HEK293 (cell line): ENCODE results near the gene PHTF1.

Source experiments
- CTCF ChIA-PET: fragments of 350-600 bp; formaldehyde crosslinking; extraction: SDS; loops from one replicate; lab custom pipeline; 2021; ENCODE audit warnings: antibody characterized with exemption; lab: Yijun Ruan, JAX
- POLR2A ChIA-PET: fragments of 300-600 bp; formaldehyde crosslinking; extraction: SDS; loops from one replicate; lab custom pipeline; 2020; ENCODE audit warnings: antibody characterized with exemption, inconsistent platforms; lab: Yijun Ruan, JAX
- H3K27ac ChIP-seq: fragments of 200-500 bp; sonication (Bioruptor generic); 2 replicates; pipeline ENCODE4 v1.5.1; 2014; ENCODE audit warnings: low read depth, low read length, control low read depth, inconsistent platforms; ENCODE audit errors: extremely low read depth
- H3K36me3 ChIP-seq, 2 experiments: fragments of 200-500 bp in 1 of 2; sonication (Bioruptor generic) in 1 of 2; 1 replicate in 1 of 2; 2 replicates in 1 of 2; pipeline ENCODE4 v1.5.1; 2014 to 2017; ENCODE audit warnings: inconsistent platforms in 2 of 2, low read length in 2 of 2; ENCODE audit not compliant: control insufficient read depth in 2 of 2, insufficient read depth in 1 of 2
- H3K4me1 ChIP-seq: fragments of 200-500 bp; sonication (Bioruptor generic); 2 replicates; pipeline ENCODE4 v1.5.1; 2014; ENCODE audit warnings: mild to moderate bottlenecking, low read length, inconsistent platforms; ENCODE audit not compliant: control insufficient read depth, insufficient read depth
- H3K4me3 ChIP-seq: 2 replicates; pipeline ENCODE4 v1.5.1; 2011; ENCODE audit warnings: low read depth, mild to moderate bottlenecking, control low read depth, low read length, moderate library complexity
- H3K9me3 ChIP-seq: fragments of 200-500 bp; sonication (Bioruptor generic); 2 replicates; pipeline ENCODE4 v1.5.1; 2014; ENCODE audit warnings: low read depth, low read length, inconsistent platforms; ENCODE audit not compliant: control insufficient read depth, insufficient read depth
- BCL11B ChIP-seq: fragments of 450-650 bp; formaldehyde crosslinking; IDR thresholded peaks from 2 replicates; pipeline ENCODE4 v1.5.1; 2016; ENCODE audit warnings: low read depth, missing biosample characterization, missing genetic modification characterization
- KLF8 ChIP-seq: fragments of 450-650 bp; formaldehyde crosslinking; IDR thresholded peaks from 2 replicates; pipeline ENCODE4 v1.5.1; 2016; ENCODE audit warnings: missing biosample characterization, missing genetic modification characterization
- PRDM6 ChIP-seq: fragments of 450-650 bp; formaldehyde crosslinking; IDR thresholded peaks from 2 replicates; pipeline ENCODE4 v1.5.1; 2017; ENCODE audit warnings: missing biosample characterization, missing genetic modification characterization
- ZNF112 ChIP-seq: fragments of 450-650 bp; formaldehyde crosslinking; IDR thresholded peaks from 2 replicates; pipeline ENCODE4 v1.5.0; 2017; ENCODE audit warnings: missing biosample characterization, missing genetic modification characterization
- ZNF2 ChIP-seq: fragments of 450-650 bp; formaldehyde crosslinking; IDR thresholded peaks from 2 replicates; pipeline ENCODE4 v1.5.1; 2016; ENCODE audit warnings: missing biosample characterization, missing genetic modification characterization
- ZNF362 ChIP-seq: fragments of 450-650 bp; formaldehyde crosslinking; IDR thresholded peaks from 2 replicates; pipeline ENCODE4 v1.5.1; 2016; ENCODE audit warnings: missing biosample characterization, missing genetic modification characterization
- ZNF366 ChIP-seq: fragments of 450-650 bp; formaldehyde crosslinking; conservative IDR thresholded peaks from 2 replicates; pipeline ENCODE4 v1.5.1; 2016; ENCODE audit warnings: missing biosample characterization, missing genetic modification characterization
- ZNF426 ChIP-seq: fragments of 450-650 bp; formaldehyde crosslinking; IDR thresholded peaks from 2 replicates; pipeline ENCODE4 v1.5.1; 2017; ENCODE audit warnings: missing biosample characterization, missing genetic modification characterization, mild to moderate bottlenecking, inconsistent platforms, moderate library complexity
- ZNF518A ChIP-seq: fragments of 450-650 bp; formaldehyde crosslinking; conservative IDR thresholded peaks from 2 replicates; pipeline ENCODE4 v1.5.1; 2016; ENCODE audit warnings: low read depth, missing biosample characterization, missing genetic modification characterization
- ZNF777 ChIP-seq: fragments of 450-650 bp; formaldehyde crosslinking; IDR thresholded peaks from 2 replicates; pipeline ENCODE4 v1.5.1; 2017; ENCODE audit warnings: missing biosample characterization, missing genetic modification characterization, borderline replicate concordance
- ZNF792 ChIP-seq: fragments of 450-650 bp; formaldehyde crosslinking; IDR thresholded peaks from 2 replicates; pipeline ENCODE4 v1.5.1; 2016; ENCODE audit warnings: missing biosample characterization, missing genetic modification characterization

Gene PHTF1

GRCh38 chr1:113783254-113784103 lies 24.2 kb upstream of the PHTF1 start:
- ChIA-PET CTCF (interaction anchor here (0.6 to 0.7 kb wide), 2 partner anchors 219 to 499 kb away, joined by 4 read pairs; no protein-coding TSS in a partner anchor), POLR2A (interaction anchor here (0.7 to 1.4 kb wide), 3 partner anchors 25 to 278 kb away, joined by 3 to 4 read pairs (median 3); partner anchors contain the start of gene RSBN1)
- Histone ChIP-seq H3K4me1 (peaks cover 2% of the 10 kb centered on the region), H3K4me3 (no peak overlapping the region), H3K36me3 (no peaks in the 10 kb centered on the region), H3K9me3 (no peaks in the 10 kb centered on the region), H3K27ac (no peak overlapping the region)
- TF ChIP-seq KLF8 = no peak
- TF ChIP-seq ZNF362 (tag by site-specific recombination) = peak; percentile 87
- TF ChIP-seq ZNF2 (tag by site-specific recombination) = no peak
- TF ChIP-seq ZNF426 (tag by site-specific recombination) = no peak
- no peak for TF ChIP-seq ZNF518A (tag by site-specific recombination)
- no peak for TF ChIP-seq BCL11B (tag by site-specific recombination)
- no peak for TF ChIP-seq ZNF112 (tag by site-specific recombination)
- no peak for TF ChIP-seq ZNF792

- Histone ChIP-seq H3K4me1 (peaks cover 2% of the 10 kb centered on the region), H3K36me3 (peaks cover 0 to 3% of the 10 kb centered on the region in 2 experiments; a peak in 1 of 3 replicates), H3K9me3 (no peaks in the 10 kb centered on the region), H3K4me3 (no peak overlapping the region), H3K27ac (no peak overlapping the region)
- TF ChIP-seq PRDM6 (peak; percentile 33; the same call in 1 of the 2 replicates), ZNF366 (tag by site-specific recombination) (0 out of 2 replicates have a peak, but pooled peaks have one; percentile 15), ZNF777 (tag by site-specific recombination) (no peak)
- ChIA-PET POLR2A (no interaction called here), CTCF (no interaction called here)
Measured at GRCh38 chr1:113782406-113782805, 23.1 kb upstream of the PHTF1 start.
